Adipose tissue (tissue), 3 donors: ENCODE results near the gene CRLF3. TPM values are rescaled to one million over a fixed set of nuclear protein-coding genes. Genes with fewer than 3 reads are reported as not detected.
"Not testable (repeated sequence)": the region's sequence is repeated elsewhere in the genome, so short reads cannot be mapped to it uniquely, and the experiment has no call there.

Experiments used
- H3K27ac ChIP-seq: one replicate; pipeline ENCODE4 v1.5.1; 2013; ENCODE audit warnings: low read depth, low read length
- WGBS, 3 donors: extraction: QIAGEN DNeasy Blood & Tissue Kit; methylation state at CpG; one replicate each; pipeline ENCODE4 v1.1.7; 2013; 5-methylcytosine and 5-hydroxymethylcytosine counted together
- polyA plus RNA-seq, 3 donors: library from polyadenylated mRNA; stranded (reverse); fragments of 200-250 nt; gene quantifications; one replicate each; pipeline ENCODE4 v1.2.3, GENCODE V29; 2013
- donor health status: healthy with polysubstance abuse.
- donor health status: Bipolar disorder and iron deficiency.
- donor health status: healthy.

The CRLF3 gene
- 10 to 100 TPM in 1 of 3 donors, 1 to 10 TPM in 2; 2.0 to 11.4 (median 5.6) TPM for polyA plus RNA-seq

- WGBS, 3 donors: 5 to 7% (median 6%) methylated on average over 63 to 75 of the region's 75 CpGs
- no peak within 1 kb of the TSS for H3K27ac ChIP-seq
Measured at GRCh38 chr17:30824356-30825145, at the start of gene CRLF3. TSS of gene CRLF3 (minus strand) at chr17:30824692. CDS start at chr17:30824651, 41 bp downstream.

- WGBS, 3 donors: 94 to 98% (median 97%) methylated on average over 6 of the region's 6 CpGs
Measured at GRCh38 chr17:30869005-30869404, 44.5 kb upstream of the CRLF3 start.

GRCh38 chr17:30864636-30865035, 40.1 kb upstream of the CRLF3 start:
- no peak overlapping the region for H3K27ac ChIP-seq
- WGBS, 3 donors: 90 to 100% (median 97%) methylated on average over 1 of the region's 1 CpG

More at GRCh38 chr17:30869005-30869404, 44.5 kb upstream of the CRLF3 start:
- no peak overlapping the region for H3K27ac ChIP-seq

- no peak overlapping the region for H3K27ac ChIP-seq
- WGBS, 3 donors: 93 to 97% (median 95%) methylated on average over 9 of the region's 9 CpGs
Measured at GRCh38 chr17:30858556-30859250, 34.2 kb upstream of the CRLF3 start.

GRCh38 chr17:30854146-30854545, 29.7 kb upstream of the CRLF3 start:
- 94 to 99% (median 98%) methylated on average over 3 of the region's 3 CpGs for WGBS, 3 donors
- no peak overlapping the region for H3K27ac ChIP-seq

GRCh38 chr17:30848021-30848420, 23.5 kb upstream of the CRLF3 start:
- WGBS, 3 donors: 92 to 99% (median 94%) methylated on average over 6 of the region's 6 CpGs
- H3K27ac ChIP-seq: no peak overlapping the region

- no peak overlapping the region for H3K27ac ChIP-seq
- WGBS, 3 donors: 64 to 98% (median 73%) methylated on average over 7 of the region's 7 CpGs
Measured at GRCh38 chr17:30840771-30841170, 16.3 kb upstream of the CRLF3 start.

- no peak overlapping the region for H3K27ac ChIP-seq
- WGBS, 3 donors: 42 to 90% (median 88%) methylated on average over 5 of the region's 5 CpGs
Measured at GRCh38 chr17:30838202-30838807, 13.8 kb upstream of the CRLF3 start.

- H3K27ac ChIP-seq: no peak overlapping the region
- WGBS, 3 donors: 2 to 4% (median 3%) methylated on average over 15 of the region's 15 CpGs
Measured at GRCh38 chr17:30832438-30833124, 8.1 kb upstream of the CRLF3 start.

- no peak within 1 kb of the TSS for H3K27ac ChIP-seq
- 0 to 1% (median 0%) methylated on average over 59 of the region's 59 CpGs for WGBS, 3 donors
Measured at GRCh38 chr17:30831663-30832437, 7.4 kb upstream of the CRLF3 start, which contains the start of gene ATAD5. TSS of gene ATAD5 (plus strand) at chr17:30831966. CDS start at chr17:30832348, 382 bp downstream.

GRCh38 chr17:30831257-30831656, 6.8 kb upstream of the CRLF3 start:
- 21 to 23% (median 22%) methylated on average over 13 of the region's 13 CpGs for WGBS, 3 donors
- H3K27ac ChIP-seq: no peak overlapping the region

GRCh38 chr17:30829022-30829421, 4.5 kb upstream of the CRLF3 start:
- H3K27ac ChIP-seq: no peak overlapping the region
- 77 to 83% (median 79%) methylated on average over 5 of the region's 5 CpGs for WGBS, 3 donors

- no peak overlapping the region for H3K27ac ChIP-seq
- WGBS, 3 donors: 80 to 86% (median 80%) methylated on average over 5 to 6 of the region's 6 CpGs
Measured at GRCh38 chr17:30827082-30827481, 2.6 kb upstream of the CRLF3 start.

GRCh38 chr17:30824002-30824355, 513 bp downstream of the CRLF3 start:
- H3K27ac ChIP-seq: no peak overlapping the region
- 1% methylated on average over 11 of the region's 11 CpGs for WGBS, 3 donors

GRCh38 chr17:30823421-30823820, 1.1 kb downstream of the CRLF3 start:
- 29 to 39% (median 32%) methylated on average over 7 of the region's 7 CpGs for WGBS, 3 donors
- H3K27ac ChIP-seq: no peak overlapping the region

- WGBS, 3 donors: 55 to 85% (median 63%) methylated on average over 14 of the region's 14 CpGs
- not testable (repeated sequence) for H3K27ac ChIP-seq
Measured at GRCh38 chr17:30822919-30823318, 1.6 kb downstream of the CRLF3 start.

- WGBS, 3 donors: 38 to 62% (median 40%) methylated on average over 9 of the region's 9 CpGs
- H3K27ac ChIP-seq: no peak overlapping the region
Measured at GRCh38 chr17:30821871-30822723, 2.4 kb downstream of the CRLF3 start.
